DMS79 (cell line): ENCODE measurements around the gene PARP9.
A peak's percentile ranks its signal among the peaks of the same experiment; 100 is the strongest.
"Not testable (repeated sequence)": the region's sequence is repeated elsewhere in the genome, so short reads cannot be mapped to it uniquely, and the experiment has no call there.

Experiments
- DNase-seq: peaks from one replicate; lab custom pipeline; 2025; lab: John Stamatoyannopoulos, UW

Gene PARP9

DNA sequence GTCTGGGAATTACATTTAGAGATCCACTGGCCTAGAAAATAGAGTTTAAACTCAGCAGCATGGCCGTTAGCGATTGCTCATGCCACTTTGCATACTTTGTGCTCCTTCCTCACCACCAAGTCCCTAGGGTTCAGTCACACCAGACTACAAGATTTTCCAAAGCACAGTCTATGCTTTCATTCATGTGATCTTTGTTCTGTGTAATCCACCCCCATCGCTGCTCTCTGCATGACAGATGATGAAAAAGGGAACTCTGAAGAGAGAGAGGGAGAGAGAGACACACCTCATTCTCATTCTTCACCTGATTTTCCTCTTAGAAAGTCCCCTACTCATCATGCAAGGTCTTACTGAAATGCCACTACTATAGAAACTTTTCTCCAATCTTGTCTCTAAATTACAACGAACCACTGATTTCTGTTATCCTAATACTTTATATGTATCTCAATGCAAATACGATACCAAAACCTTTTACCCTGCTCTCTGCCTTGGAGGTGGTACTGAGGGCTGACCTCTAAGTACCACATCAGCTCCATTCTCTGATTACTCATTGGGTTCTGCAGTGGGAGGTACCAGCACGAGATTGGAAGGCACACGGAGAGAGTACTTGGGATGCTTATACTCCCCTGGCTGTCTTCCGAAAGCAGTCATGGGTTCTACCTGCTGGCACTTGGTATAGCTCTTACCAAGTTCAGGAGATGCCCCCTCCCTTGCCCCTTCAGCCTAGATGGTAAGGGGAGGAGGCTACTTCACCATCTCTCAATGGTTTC is 12.3 kb upstream of the PARP9 start:
- DNase-seq: no peak

DNA sequence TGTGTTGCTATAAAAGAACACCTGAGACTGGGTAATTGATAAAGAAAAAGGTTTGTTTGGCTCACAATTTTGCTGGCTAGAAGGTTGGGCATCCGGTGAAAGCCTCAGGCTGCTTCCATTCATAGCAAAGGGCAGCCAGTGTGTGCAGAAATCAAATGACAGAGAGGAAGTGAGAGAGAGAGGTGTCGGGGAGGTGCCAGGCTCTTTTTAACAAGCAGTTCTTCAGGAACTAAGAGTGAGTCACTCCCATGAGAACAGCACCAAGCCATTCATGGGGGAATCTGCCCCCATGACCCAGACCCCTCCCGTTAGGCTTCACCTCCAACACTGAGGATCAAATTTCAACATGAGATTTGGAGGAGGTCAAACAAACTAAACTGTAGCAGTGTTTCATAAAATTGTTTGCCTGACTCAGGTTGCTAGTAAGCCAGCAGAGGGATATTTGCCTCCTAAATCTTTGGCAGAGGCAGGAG is 8.9 kb upstream of the PARP9 start:
- no peak for DNase-seq

DNA sequence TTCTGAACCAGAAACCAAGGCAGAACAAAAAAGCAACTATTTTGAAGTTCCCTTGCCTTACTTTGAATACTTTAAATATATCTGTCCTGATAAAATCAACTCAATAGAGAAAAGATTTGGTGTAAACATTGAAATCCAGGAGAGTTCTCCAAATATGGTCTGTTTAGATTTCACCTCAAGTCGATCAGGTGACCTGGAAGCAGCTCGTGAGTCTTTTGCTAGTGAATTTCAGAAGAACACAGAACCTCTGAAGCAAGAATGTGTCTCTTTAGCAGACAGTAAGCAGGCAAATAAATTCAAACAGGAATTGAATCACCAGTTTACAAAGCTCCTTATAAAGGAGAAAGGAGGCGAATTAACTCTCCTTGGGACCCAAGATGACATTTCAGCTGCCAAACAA is 4.7 kb upstream of the PARP9 start:
- DNase-seq: no peak

DNA sequence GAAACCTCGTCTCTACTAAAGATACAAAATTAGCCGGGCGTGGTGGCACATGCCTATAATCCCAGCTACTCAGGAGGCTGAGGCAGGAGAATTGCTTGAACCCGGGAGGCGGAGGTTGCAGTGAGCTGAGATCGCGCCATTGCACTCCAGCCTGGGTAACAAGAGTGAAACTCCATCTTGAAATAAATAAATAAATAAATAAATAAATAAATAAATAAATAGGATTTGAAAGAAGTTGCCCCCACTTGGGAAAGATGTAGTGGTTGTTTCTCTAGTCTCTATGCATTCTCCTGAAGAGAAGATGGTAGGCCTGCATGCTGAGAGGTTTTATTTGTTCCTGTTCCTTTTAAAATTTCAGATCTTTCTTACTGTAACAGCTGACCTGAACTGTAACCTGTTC is 4.0 kb upstream of the PARP9 start:
- DNase-seq: not testable (repeated sequence)

DNA sequence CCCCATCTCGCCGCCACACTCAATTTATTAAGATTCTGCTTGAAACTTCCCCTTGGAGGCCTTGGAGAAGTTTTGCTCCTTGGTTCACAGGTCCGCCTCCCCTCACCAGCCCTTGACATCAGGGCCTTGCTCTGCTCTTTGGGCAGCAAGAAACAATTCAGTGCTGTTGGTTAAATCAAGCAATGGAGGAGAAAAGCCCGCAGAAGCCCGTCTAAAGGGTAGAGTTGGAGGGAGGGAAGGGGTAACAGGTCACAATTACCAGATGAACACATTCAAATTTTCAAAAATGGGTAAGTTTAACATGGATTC is 429 bp downstream of the PARP9 start:
- DNase-seq: no peak

DNA sequence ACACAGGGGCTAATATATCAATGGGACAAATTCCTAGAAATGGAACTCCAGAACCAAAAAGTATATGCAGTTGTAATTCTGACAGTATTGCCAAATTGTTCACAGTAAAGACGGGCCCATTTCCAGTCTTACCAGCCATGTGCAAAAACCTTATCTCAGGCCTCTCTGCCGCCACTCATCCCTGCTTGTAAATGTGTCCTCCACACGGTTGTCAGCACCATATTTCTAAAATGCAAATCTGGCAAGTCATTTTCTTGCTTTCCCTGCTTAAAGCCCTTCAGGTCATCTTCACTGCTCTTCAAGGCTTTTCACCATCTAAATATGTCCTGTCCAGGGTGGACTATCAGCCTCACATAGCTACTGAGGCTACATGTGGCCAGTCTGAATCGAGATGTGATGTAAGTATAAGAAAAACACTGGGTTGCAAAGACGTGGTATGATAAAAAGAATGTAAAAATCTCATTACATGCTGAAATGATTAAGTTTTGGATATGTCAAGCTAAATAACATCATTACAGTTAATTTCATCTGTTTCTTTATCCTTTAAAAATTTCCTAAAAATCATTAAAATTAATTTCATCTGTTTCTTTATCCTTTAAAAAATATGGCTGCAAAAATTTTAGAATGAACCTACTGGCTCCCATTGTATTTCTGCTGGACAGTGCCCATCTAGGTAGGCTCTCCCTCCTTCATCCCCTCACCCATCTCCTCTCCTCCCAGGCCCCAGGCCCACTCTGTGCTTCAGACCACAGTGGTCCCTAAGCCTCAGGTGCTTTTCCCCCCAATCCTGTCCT is 980 bp downstream of the PARP9 start:
- DNase-seq: no peak

DNA sequence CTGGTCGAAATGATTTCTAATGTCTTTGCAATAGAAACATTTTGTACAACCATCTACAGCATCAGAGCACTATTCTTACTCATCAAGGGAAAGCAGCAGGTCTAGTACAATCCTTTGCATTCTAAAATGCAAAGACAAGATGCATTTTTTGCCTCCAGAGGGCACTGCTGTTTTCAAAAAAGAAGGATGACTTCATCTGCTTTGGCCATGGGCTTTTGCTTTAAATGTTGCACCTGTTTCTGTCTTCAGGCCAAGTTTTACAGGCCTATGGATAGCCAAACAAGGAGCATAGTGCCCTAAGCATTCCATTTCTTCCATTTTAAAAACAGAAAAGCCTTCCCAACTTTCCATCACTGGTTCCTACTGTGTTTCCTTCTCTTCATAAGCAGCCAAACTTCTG is 3.4 kb downstream of the PARP9 start:
- peak; percentile 36 for DNase-seq

DNA sequence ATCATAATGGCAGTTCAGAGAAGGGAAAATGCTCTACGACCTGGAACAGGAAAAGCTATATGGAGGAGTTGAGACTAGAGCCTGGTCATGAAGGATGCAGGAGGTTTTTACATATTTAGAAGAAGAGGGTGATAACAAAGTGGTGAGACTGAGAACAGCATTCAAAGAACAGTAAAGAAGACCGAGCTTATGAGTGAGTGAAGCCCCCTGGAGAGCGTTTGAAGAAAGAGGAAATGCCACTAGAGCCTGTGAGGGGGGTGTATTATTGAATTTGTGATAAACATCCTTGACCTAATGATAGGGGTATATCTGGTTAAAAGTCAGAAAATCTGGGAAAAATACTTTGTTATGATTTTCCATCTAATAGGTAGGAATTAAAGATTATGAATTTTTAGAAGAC is 4.2 kb downstream of the PARP9 start:
- DNase-seq: no peak

DNA sequence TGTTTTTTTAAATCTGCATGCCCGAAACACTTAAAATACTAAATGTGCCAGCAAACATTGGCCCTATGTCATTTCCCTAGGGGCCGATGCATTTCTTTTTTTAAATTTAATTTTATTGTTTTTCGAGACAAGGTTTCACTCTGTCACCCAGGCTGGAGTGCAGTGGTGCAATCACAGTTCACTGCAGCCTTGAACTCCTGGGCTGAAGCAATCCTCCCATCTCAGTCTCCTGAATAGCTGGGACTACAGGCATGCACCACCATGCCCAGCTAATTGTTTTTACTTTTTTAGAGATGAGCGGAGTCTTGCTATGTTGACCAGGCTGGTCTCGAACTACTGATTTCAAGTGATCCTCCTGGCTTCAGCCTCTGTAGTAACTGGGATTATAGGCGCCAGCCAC is 5.5 kb downstream of the PARP9 start:
- no peak for DNase-seq

DNA sequence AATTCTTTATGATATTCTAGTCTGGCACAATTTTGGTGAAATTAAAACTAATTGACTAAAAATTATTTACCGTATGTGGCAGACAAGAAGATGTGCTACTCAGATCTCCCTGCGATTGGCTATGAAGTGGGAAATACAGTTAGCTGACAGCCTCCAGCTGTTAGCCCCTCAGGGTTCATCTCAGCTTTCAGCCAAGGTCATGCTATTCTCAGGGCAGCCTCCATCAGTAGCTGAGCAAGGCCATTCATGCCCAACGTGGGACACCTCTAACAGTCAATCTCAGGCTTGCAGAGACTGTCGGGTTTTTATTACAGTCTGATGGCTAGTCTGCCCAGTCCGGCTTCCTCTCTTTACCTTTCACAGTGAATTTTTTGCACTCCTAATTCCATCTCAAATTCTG is 6.7 kb downstream of the PARP9 start:
- no peak for DNase-seq

DNA sequence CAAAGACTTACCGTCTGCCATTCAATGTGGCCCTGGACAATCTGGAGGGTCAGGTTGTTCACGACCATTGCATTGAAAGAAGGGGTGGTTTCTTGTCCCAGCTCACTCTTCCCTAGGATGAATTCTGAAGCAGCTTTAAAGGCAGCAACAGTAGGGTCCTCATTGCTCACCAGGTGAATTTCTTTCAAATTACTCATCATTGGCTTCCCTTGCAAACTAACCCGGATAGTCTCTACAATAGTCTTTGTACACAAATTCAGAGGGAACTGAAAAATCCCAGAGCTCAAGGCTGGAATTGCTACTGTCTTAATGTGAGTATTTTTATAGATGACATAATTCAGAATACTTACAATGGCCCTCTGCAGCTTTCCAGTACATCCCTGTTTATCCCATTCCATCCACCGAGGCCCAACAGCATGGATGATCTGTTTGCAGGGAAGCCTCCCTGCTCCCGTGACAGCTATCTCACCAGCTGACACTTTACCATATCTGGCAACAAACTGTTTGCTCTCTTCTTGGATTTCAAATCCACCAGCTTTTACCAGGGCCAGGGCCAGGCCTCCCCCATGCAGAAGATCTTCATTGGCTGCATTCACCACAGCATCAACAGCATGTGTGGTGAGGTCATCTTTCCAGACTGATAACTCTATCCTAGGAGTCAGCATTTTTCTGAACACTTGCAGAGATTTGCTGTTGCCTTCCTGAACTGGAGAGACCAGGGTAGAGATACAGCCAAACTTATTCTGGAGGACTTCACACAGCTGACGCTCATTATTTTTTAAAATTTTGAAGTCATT is 8.6 kb downstream of the PARP9 start:
- no peak for DNase-seq

DNA sequence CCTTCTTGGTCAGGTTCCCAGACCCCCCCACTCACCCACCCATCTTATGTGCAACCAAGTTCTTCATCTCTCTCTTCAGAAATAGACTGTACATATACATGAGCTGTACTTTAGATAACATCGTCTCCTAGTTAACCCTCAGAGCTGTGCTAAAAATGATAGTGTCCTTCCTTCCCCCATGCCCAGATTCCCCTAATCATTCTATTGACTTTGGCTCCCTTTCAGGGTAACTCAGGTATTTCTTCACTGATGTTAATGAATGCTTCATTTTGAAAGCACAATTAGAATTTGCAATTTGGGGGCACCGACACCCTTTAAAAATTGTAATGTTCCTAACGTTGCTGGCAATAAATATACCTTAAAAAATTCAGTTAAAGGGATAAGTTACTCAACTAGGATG is 10.9 kb downstream of the PARP9 start:
- DNase-seq: no peak

DNA sequence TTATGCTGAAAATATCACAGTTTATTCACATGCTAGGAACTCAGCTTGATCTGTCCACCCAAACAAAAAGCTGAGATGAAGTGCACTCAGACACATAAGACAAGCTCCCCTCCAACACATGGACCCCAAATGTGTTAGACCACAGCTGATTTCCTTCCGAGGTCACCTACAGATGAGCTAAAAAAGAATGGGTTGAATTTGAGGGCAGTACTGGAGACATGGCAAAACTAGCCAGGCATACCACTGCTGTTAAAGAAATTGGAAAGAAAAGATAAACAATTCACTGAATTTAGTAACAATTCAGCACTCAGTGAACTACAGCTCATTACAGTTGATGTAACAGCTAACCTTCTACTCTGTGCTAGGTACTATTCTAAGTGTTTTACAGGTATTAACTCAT is 15.5 kb downstream of the PARP9 start:
- no peak for DNase-seq

DNA sequence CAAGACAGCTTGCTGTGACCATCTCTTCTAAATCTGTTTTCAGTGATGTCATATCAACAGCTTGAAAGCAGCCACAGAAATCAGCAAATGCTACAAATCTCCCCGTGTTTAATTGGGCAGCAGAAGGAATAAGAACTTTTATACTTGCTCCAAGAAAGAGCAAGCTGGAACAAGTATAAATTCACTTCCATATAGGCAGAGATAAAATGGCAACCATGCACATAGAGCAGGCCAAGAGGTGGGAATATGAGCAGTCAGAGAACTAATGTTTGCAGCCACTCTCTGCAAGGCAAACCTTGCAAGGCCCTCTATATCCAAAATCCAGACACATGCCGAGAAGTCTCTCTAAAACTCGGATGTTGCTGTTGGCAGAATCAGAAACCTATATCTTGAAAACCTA is 16.0 kb downstream of the PARP9 start:
- DNase-seq: no peak

DNA sequence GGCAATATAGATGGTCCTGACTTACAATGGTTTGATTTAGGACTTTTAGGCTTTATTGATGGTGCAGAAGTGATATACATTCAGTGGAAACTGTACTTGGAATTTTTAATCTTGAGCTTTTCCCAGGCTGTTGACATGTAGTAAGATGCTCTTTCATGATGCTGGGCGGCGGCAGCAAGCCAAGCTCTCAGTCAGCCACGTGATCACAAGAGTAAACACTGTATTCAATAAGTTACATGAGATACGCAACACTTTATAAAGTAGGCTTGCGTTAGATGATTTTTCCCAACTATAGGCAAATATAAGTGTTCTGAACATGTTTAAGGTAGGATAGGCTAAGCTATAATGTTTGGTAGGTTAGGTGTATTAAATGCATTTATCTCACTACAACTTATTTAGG is 17.9 kb downstream of the PARP9 start:
- DNase-seq: no peak

DNA sequence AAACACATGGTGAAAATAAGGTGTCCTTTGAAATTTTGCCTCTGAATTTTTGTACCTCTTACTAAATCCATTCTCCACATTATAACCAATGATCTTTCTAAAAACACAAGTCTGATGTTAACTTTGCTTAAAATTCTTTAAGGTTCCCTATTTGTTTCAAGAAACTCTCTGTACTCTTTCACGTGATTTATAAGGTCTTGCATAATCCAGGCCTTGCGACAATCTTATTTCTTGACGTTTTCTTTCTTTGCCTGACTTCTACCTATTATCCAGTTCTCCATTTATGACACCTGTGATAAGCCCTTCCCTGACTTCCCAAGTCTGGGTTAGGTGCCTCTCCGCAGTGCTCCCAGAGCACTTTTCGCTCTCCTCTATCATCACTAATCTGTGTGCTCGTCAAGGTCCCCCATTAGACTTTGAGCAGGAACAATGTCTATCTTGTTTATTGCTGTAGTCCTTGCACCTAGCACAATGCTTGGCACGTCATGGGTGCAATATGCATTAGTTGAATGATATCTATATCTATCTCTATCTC is 25.1 kb downstream of the PARP9 start:
- DNase-seq: no peak

DNA sequence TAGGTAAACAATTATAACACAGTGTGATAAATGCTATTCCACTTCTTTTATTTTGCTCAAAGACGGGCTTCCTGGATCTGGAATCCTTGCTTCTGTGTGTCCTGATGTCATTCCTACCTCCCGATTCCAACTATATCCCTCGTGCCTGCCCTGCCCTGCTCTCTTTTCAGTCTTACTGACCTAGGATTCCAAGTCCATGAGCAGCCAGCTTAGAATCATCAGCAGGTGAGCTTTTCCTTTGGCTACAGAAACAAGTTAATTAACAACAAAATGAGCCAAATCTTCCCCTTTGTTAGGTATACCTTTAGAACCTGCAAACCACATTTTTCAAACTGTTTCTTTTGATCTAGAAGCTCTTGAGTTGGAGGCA is 27.5 kb downstream of the PARP9 start:
- no peak for DNase-seq

DNA sequence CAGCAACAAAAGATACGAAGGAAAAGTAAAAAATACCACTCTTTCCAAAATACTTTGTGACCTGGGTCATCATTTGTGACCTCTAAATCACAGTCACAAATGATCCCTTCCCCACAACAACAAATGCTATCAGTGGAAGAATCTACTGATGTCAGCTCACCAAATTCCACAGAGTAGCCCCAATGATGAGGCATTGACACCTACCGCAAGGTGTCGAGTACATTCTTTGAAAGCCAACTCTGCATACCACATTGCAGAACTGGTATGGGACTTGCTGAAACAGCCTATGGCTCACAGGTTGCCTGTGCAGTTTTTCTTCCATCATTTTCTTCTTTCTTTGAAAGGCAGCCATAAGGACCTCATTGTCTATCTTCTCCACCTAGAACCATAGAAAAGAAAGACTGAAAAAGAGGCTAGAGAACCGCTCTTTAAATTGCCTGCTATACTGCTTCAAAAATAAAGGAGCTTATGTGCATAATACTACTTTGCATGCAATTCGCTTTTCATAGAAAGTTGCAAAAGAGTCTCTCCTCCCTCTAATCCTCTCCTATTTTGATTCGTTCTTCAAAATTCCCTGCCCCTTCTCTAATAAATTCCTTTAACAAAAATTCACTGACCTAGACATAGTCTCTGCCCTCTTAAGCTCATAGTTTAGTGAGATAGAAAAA is 28.0 kb downstream of the PARP9 start:
- no peak for DNase-seq

DNA sequence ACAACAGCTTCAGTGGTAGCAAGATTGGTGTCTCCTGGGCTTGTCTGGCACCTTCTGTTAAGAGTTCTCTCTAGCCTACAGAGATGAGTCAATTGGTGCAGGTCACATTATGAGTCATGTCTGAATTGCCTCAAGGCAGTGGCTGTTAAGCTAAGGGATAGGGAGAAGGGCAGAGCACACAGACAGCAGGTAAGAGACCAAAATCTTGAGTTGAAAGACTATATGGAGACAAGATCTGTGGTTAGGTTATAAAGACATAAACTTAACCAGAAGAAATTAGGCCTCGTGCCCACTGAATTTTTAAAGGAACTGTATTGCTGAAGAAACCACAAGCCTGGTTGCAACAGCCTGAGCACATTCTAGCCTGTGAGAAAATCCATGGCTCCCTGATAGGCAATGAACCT is 30.2 kb downstream of the PARP9 start:
- DNase-seq: no peak

DNA sequence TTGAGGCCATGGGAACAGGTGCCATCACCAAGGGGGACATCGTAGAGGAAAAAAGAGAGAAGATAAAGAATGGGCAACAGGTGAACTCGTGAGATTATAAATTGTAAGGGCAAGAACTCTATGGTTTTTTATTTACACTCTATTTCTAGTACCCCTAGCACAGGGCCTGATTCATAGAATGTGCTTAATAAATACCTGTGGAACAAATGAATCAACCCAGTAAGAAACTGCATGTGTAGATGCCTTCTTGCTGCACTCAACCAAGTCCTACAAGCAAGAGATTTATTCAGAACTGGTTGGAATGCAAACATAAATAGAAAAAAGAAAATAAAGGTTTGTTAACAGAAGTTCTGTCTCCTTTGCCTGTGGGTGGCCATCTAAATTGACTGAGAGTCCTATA is 30.6 kb downstream of the PARP9 start:
- no peak for DNase-seq

DNA sequence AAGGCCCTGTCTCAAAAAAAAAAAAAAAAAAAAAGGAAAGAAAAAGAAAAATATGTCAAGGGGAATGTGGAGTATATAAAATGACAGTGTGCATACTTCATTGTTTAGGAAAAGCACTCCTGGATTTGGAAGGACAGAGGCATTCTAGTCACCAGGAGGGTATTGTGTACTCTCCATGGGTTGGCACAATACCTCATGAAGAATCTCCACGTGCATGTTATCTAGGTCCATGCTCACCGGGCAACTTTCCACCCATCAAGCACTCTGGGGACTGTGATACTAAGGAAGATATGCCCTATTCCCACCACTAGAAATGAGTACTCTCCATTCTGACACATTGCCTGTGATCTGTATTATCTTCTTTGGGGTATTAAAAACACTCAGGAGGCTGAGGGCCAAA is 33.9 kb downstream of the PARP9 start:
- no peak for DNase-seq

DNA sequence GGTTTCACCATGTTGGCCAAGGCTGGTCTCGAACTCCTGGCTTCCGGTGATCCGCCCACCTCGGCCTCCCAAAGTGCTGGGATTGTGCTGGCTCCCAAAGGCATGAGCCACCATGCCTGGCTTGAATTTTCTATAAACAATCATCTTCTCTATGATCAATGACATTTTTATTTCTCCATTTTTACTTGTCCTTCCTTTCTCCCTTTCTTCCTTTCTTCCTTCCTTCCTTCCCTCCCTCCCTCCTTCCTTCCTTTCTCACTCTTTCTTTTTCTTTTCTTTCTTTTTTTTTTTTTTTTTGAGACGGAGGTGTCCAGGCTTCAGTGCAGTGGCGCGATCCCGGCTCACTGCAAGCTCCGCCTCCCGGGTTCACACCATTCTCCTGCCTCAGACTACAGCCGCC is 40.8 kb downstream of the PARP9 start:
- DNase-seq: no peak
